GM08714 (cell line): ENCODE data around the gene CMTR1.

Experiments
- H3K4me3 ChIP-seq: fragments of 200-500 bp; sonication (Bioruptor generic); 2 replicates; pipeline ENCODE4 v1.5.1; 2014; ENCODE audit warnings: mild to moderate bottlenecking, low read length, inconsistent platforms
- ZNF274 ChIP-seq: IDR thresholded peaks from 2 replicates; pipeline ENCODE4 v1.6.1; 2012; ENCODE audit warnings: mild to moderate bottlenecking, low read depth, low read length

The CMTR1 gene

GRCh38 chr6:37528541-37528940 lies 95.5 kb downstream of the CMTR1 start:
- TF ChIP-seq ZNF274, result no peak
- no peak overlapping the region for H3K4me3 ChIP-seq

GRCh38 chr6:37530297-37530696 lies 97.3 kb downstream of the CMTR1 start:
- TF ChIP-seq ZNF274, result no peak
- H3K4me3 ChIP-seq, result no peak overlapping the region

DNA sequence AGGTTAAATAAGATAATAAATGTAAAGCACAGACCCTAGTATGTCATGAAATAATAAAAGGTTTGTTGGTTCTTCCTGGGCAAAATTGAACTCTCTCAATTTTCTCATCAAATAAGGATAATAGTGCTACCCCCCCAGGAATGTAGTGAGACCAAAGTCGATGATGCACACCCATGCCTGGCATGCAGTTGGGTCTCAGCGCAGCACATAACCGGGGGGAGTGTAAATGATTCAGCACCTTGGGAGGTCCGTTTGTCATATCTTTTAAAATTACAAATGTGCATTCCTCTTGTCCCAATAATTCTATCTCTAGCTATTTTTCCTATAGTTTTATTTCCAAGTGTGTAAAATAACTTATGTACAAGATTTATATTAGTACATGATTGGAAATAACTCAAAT lies 98.0 kb downstream of the CMTR1 start:
- H3K4me3 ChIP-seq, result no peak overlapping the region
- TF ChIP-seq ZNF274, result no peak
